OCI-LY3 (cell line): ENCODE measurements around the gene SOCS1.

Experiments used
- CTCF ChIP-seq: fragments of 200-600, 300-600 bp; sonication (generic); IDR thresholded peaks from 2 replicates; pipeline ENCODE4 v1.5.1; 2014; ENCODE audit warnings: antibody characterized with exemption, low read length, low read depth
- EZH2phosphoT487 ChIP-seq: fragments of 200-600 bp; shearing (Covaris generic); IDR thresholded peaks from 2 replicates; pipeline ENCODE4 v1.6.1; 2018; ENCODE audit warnings: antibody characterized with exemption, mixed run types, low read depth

- no peak for TF ChIP-seq CTCF
- TF ChIP-seq EZH2phosphoT487, result no peak
These were observed 43.8 kb downstream of the SOCS1 start for GRCh38 chr16:11211977-11212797.
